DMS114 treated with DMSO at 0.1 percent for 48 hours (cell line): ENCODE results near the gene PROP1.
"Not testable (repeated sequence)": the region's sequence is repeated elsewhere in the genome, so short reads cannot be mapped to it uniquely, and the experiment has no call there.

Source experiments
- DNase-seq: peaks from one replicate; lab custom pipeline; 2025; ENCODE audit not compliant: unreplicated experiment; lab: John Stamatoyannopoulos, UW

Gene PROP1

DNA sequence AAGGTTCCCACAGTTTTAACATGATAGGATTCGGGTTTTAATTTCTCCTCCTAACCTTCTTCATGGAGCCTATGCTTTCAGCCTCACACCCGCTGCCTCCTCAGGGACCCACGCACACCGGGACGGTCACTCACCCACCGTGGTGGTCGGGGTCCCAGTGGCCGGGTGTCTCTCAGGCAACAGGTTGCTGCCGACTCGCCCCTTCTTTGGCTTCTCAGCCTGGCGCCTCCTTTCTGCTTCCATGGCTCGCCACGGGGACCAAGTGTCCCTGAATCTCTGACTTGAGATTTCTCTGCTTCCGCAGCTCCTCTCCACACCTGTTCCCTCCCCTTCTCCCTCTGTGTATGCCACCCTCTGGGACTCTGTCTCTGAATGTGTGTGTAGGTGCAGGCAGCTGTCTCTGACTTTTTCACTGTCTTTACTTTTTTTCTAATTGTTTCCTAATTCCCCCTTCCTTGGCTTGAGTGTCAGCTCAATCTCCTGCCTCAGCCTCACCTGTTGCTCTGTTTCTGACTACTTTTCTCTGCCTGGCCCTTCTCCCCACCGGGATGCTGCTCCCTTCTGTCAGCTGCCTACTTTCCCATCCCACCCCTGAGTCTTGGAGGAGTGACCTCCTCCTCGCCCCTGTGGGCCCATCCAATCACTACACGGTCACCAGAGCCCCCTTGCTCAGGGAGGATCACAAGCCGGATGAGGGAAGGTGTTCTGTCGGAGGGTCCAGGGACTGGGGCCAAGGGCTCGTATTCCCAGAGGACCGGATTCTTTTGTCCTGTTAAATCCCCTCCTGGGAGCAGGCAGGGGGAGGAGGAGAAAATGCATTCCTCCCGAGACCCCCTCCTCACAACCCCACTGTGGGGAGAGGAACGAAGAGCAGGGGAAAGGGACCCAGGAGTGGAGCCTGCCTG lies at the start of gene PROP1:
TSS of gene PROP1 (minus strand) at position 552 of the 905 bp plus-strand sequence. CDS start at position 243, 309 bp downstream.
- DNase-seq, result no peak

DNA sequence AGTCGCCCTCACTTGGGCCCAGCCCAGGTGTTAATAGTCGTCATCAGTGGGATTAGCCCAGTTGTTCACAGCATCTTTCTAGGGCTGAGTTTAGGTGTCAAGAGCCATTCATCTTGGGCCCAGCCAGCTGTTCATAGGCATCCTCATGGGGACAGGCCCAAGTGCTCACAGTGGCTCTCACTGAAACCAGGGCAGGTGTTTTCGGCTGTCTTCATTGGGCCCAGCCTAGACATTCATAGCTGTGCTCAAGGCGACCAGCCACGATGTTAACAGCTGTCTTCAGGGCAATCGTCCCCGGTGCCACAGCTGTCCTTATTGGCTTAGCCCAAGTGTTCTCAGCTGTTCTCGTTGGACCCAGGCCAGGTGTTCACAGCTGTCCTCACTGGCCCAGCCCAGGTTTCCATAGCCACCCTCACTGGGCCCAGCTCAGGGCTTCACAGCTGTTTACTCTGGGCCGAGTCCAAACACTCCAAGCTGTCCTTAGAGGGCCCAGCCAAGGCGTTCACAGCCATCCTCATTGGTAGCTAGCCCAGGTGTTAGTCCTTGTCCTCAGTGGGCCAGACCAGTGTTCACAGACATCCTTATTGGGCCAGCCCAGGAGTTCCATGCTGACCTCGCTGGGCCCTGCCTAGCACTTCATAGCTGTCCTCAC lies 23.5 kb upstream of the PROP1 start:
- DNase-seq, result not testable (repeated sequence)

DNA sequence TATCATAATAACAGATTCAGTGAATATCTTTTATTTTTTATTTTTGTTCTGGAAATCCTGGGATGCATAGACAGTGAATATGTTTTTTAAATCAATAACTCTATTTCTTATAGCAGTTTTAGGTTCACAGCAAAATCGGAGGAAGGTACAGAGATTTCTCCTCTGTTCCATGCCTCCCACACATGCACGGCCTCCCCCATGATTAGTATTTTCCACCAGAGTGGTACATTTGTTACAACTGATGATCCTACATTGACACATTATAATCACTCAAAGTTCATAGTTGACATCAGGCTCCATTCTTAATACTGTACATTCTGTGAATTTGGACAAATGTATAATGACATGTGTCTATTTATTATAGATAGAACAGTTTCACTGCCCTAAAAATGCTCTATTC lies 16.7 kb upstream of the PROP1 start:
- not testable (repeated sequence) for DNase-seq

DNA sequence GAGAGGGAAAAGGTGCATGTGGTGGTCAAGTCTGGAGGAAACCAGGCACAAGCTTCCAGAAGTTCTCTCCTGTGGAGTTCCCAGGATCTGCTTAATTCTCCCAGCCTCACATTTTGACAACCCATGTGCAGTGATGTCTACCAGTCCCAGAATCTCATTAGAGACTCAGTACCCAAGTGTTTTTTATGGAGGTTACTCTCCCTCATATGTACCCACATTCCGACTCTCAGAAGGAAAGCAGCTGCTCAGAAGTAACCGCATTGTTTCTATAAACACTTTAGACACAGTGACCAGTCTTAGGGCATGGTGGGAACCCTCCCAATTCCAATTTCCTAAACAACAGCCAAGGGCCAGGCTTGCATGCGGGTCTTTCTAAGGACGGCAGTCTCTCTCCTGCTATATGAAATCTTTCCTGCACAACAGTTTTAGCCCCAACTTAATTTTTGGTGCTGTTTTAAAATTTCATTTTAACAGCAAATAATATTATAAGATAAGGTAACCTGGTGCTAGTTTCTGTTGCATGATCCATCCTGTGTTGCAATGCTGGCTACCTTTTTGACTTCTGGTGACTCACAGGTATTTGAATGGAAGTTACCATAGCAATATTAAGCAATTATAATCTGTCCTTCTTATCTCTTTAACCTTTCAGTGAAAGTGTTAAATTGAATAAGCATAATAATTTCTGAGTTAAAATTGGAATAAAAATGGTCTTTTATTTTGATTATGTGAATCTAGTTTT lies 15.9 kb upstream of the PROP1 start:
- DNase-seq, result not testable (repeated sequence)

DNA sequence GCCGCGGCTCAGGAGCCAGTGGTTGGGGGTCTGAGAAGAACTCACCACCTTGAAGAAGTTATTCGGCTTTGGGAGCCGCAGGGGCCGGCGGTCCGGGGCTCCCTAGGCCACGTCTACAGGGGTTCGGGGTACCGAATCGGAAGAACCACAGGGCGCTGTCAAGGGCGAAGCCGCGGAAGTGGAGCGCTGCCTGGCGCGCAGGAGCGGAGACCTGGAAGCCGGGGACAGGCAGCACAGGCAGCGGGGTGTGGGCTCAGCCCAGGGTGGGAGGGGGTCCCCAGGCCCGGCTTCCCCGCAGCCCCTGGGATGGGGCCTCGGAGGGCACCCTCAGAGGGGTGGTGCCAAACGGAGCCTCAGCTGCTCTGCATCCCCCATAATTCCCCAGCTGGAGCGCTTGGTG lies 11.2 kb upstream of the PROP1 start:
- not testable (repeated sequence) for DNase-seq

DNA sequence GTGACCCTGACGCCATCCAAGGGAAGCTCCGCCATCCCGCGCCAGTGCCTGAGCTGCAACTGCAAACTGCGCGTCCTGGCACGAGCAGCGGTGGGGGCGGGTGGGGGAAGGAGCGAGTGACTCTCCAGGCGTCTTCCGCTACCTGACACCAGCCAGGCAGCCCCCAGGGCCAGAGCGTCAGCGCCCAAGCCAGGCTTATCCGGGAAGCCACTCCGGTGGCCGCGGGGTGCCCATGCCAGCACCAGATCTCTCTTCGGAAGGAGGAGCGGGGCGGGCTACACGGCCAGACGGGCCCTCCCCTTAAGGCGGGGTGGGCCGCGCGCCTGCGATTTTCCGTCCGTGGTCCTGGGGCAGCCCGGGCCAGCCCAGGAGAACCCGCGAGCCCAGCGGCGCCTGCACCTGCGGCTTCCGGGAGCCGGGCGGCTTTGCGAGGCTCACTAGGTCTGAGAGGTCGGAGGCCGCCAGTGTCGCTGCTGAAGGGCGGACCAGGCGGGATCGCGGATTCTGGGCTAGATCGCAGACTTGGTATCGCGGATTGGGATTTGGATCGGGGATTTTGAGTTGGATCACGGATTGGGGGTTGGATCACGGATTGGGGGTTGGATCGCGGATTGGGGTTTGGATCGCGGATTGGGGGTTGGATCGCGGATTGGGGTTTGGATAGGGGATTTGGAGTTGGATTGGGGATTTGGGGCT lies 10.6 kb upstream of the PROP1 start:
- DNase-seq, result not testable (repeated sequence)

DNA sequence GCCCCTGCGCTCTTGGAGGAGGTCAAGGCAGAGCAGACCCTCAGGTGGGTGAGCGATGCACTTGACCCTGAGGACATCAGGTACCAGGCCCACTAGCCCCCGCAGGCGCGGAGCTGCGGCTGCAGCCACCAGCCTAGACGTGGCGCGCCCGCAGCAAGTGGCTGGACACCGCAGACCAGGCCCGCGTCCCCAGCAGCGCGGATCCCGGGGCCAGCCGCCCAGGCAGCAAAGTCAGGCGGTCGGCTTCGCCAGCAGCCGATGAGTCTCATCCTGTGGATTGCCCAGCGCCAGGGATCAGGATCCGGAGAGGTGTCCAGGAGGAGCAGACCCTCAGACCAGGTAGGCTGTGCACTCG lies 10.1 kb upstream of the PROP1 start:
- not testable (repeated sequence) for DNase-seq

DNA sequence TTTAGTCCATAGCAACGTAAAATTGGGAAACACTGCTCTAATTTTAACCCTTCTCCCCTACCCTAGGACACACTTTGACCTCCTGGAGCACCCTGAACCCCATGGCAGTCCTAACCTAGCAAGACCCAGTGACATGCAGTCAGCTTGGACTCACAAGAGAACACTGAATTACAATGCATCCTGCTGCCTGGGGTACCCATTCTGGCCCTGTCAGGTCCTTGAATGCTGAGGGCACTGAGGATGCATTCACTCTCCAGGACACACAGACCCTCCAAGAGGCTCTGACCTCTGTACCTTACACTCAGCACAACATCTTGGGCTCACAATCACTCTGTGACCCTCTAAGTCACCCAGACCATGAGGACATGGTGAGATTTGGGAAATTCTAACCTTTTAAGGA lies 1.8 kb upstream of the PROP1 start:
- no peak for DNase-seq

DNA sequence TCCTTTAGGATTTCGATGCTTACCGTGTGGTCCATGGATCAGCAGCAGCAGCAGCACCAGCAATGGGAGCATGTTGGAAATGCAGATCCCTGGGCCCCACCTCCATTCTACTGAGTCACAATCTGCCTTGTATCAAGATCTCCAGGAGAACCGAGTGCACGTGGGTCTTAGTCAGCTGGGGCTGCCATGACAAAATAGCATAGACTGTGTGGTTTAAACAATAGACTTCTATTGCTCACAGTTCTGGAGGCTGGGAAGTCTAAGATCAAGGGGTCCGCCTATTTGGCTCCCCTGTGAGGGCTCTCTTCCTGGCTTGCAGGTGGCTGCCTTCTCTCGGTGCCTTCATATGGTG lies 1.3 kb upstream of the PROP1 start:
- no peak for DNase-seq

DNA sequence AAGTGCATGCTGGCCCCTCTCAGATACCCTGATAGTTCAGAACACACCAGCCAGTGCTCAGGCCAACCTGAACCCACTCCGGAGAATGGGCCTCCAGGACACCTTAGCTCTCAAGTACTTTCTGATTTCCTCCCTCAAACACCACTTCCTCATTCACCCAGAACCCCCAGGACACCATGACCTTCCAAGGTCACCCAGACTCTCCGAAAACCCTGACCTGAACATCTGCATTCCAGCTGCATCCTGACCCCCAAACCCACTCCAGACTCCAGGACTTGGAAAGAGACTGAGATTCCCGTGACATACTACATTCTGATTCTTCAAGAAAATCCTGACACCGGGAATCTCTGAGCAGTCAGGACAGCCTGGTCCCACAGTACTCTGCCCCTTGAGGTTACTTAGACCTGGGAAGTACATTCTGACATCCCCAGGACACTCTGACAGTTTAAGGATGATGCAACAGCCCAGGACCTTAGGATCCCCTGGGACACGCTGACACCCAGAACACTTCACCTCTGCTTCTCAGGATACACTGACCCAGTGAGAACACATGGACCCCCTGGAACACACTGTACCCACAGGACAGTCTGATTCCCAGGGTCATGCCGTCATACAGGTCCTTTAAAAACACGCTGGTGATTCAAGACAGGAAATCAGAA lies 747 bp upstream of the PROP1 start:
- no peak for DNase-seq

DNA sequence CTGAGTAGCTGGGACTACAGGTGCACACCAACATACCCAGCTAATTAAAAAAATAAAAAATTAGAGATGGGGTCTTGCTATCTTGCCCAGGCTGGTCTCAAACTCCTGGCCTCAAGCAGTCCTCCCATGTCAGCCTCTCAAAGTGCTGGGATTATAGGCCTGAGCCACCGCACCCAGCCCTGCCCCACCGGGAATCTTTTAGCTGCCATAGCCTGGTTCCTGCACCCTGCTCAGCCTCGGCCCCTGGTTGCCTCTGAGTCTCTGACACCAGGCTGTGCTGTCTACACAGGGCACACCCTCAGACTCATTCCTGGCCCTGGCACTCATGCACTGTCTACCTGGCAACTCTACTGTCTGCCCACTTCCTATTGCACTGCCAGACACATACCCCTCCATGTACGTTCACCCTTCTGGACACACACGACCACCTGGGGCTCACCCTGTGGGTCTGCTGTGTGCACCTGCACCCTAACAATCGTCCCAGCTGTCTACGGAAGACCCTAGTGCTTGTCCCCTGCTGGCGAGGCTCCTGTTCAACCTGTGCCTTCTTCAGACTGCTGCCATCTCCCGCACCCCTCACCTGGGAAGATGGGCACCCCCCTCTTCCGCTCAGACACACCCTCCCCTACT lies 1.4 kb downstream of the PROP1 start:
- no peak for DNase-seq

DNA sequence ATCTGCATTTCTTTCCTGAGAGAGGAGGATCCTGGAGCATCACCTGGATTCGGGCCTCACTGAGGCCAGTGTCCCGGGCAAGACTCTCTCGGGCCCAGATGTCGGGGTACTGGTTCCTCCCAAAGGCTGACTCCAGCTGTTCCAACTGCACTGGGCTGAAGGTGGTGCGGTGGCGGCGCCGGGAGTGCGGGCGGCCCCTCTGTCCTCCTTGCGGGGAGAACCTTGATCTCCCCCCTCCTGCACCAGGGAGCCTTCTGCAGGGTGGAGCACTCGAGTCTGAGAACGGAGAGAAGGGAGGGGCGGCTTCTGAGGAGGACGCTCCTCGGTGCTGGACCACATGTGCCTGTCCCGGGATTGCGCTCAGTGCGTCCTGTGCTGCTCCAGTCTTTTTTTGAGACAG lies 2.0 kb downstream of the PROP1 start:
- DNase-seq, result no peak

DNA sequence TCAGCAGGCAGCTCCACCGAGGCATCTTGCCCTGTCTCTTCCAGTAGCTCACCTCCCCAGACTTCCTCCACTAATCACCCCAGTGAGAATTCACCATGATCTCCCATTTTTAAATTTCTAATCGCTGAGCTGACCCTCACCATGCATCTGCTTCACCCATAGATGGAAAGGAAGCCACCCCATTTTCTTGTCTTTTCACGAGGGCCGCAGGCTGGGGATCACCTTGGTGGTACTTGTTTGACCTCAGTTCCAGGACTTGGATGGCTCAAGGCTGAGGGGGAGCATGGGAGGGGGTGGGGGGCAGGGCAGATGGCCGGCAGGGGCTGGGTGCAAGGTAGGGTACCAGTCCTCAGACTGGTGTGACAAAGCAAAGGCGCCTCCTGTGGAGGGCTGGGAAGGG lies 3.6 kb downstream of the PROP1 start:
- DNase-seq, result no peak

DNA sequence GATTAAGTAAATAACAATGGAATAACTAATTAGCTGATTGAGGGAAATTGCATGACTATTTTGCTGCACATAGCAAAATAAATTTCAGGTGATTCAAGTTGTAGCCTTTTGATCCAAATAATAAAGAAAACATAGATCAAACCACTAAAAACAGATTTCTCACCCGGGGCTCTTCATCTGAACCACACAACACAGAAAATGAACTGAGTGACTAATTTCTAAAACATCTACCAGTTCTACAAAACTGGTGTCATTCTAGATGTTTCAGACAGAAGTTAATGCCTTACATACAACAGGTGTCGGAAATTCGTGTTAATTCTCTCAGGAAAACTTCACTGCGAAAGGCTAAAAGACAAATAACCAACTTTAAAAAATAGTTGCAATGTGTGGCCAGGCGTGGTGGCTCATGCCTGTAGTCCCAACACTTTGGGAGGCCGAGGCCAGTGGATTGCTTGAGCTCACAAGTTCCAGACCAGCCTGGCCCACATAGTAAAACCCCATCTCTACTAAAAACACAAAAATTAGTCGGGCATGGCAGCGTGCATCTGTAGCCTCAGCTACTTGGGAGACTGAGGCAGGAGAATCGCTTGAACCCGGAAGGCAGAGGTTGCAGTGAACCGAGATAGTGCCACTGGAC lies 6.9 kb downstream of the PROP1 start:
- DNase-seq, result no peak

DNA sequence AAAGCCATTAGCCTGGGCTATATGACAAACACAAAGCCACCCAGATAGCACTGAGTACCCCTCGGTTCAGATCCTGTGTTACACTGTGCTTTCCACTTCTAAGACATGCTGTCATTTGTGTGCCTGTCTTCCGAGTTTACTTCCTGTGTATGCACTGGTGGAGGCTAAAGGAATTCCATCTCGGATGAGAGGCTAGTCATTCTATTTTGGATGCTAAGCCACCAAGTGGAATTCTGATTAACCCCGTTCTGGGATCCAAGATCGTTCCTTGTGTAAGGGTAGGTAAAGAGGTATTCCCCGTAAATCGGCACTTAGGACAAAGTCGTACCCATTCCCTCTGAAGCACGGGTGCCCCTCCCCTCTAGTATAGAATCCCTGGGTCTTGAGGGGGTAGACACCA lies 8.7 kb downstream of the PROP1 start:
- no peak for DNase-seq

DNA sequence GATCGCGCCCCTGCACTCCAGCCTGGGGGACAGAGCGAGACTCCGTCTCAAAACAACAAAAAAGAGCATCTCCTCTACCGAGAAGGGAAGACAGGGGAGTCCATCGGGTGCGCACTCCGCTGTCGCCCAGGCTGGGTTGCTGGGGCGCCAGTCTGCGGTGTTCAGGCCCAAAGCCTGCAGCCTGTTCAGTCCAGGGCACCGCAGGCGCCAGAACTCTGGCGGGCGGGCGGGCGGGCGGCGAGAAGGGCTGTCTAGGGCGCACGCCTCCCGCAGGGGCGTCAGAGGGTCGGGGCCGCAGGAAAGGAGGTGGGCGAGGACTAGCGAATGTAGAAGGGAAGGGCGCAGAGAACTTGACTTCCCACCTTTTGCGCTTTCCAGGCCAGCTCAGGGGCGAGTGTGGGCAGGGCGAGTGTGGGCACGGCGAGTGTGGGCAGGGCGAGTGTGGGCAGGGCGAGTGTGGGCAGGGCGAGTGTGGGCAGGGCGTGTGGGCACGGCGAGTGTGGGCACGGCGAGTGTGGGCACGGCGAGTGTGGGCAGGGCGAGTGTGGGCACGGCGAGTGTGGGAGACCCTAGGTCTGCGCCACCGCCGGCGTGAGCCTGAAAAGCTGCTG lies 10.5 kb downstream of the PROP1 start:
- no peak for DNase-seq

DNA sequence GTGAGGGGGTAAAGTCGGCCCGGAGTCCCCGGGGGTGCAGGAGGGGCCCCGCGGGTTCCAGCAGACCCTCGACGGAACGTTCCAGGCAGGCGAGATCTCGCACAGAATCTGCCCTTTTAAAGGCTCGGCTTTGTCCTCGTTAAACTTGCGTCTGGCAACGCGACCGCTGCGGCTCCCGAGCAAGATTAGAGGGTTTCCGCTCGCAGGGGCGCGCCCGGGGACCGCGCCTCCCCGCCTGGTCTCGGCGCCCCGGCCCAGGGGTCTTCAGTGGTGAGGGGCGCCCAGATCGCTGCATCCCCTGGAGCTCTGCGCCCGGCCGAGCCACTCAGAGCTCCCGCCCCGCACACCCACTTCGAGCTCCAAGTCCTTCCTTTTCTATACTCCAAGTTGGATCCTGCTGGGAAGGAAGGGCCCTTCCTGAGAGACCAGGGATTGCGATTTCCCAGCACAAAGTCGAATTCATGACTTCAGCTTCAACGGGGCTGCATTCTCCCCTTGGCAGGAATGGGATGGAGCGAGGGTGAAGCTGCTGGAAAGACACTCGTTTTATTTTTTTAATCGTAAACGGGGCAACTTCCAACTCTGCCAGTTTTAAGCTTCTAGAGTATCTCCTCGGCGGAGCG lies 11.3 kb downstream of the PROP1 start:
- no peak for DNase-seq

DNA sequence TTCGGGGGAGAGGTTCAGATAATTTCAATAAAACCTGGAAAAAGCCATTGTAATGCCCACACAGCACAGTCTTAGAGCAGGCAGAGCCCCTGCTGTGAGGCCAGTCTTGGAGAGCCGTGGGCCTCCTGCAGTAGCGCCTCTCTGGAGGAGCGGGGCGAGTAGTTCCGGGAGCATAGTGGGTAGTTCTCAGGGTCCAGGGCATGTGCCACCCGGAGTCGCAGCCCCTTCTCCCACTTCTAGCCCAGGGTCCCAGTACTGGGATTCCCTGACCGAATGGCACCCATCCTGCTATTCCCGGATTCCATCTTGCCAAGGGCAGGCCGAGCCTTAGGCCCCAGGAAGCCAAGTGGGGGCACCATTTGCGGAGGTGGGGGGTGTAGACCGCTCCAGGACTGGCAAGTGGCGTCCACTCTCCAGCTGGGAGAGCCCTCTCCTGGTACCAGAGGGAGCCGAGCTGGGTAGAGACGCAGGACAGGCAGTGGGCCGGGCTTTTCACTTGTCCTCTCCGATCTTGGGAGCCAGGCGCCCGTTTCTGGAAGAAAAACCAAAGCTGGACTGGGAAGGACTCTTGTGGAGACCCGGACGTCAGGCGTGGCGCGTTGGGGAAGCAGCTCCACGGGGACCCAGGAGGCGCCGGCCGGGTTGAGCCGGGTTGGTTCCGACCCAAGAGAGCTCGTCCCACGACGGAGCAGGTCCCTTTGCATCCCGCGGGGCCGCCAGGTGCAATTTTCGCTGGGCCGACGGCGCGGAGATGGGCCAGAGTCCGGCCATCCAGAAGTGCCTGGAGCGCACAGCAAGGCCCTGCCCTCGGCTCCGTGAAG lies 12.1 kb downstream of the PROP1 start:
- DNase-seq, result no peak
